GM18508 (cell line): ENCODE measurements around the gene PPIC.
"Not testable (repeated sequence)": the region's sequence is repeated elsewhere in the genome, so short reads cannot be mapped to it uniquely, and the experiment has no call there.

Experiments
- ATAC-seq: cut with Tn5 transposase; IDR thresholded peaks from one replicate; pipeline ENCODE4 v1.9.1; 2021; ENCODE audit warnings: moderate number of reproducible peaks; ENCODE audit not compliant: insufficient read depth, unreplicated experiment

The PPIC gene

DNA sequence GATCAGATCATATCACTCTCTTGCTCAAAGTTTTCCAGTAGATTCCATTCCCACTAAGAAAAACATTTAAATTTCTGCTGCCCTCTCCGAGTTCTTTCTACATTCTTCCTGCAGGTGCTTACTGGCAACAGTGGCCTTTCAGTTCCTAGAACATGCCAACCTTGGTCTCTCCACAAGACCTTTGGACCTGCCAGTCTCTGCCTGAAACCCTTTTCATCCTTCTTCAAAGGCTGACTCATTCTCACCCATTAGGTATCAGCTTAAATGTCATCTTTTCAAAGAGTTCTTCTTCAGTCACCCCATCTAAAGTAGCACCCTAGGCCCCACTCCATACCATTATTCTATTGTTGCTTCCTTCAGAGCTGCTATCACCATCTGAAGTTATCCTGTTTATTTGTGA lies 21.8 kb downstream of the PPIC start:
- no peak for ATAC-seq

DNA sequence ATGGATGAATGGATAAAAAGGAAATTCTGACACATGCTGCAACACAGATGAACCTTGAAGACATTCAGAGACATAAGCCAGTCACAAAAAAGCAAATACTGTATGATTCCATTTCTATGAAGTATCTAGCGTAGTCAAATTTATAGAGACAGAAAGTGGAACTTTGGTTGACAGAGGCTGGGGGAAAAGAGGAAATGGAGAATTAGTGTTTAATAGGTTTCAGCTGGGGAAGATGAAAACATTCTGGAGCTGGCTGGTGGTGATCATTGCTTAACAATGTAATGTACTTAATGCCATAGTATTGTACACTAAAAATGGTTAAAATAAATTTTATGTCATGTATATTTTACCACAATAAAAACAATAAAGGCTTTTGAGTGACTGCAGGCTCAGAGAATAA lies 24.2 kb downstream of the PPIC start:
- ATAC-seq: no peak

DNA sequence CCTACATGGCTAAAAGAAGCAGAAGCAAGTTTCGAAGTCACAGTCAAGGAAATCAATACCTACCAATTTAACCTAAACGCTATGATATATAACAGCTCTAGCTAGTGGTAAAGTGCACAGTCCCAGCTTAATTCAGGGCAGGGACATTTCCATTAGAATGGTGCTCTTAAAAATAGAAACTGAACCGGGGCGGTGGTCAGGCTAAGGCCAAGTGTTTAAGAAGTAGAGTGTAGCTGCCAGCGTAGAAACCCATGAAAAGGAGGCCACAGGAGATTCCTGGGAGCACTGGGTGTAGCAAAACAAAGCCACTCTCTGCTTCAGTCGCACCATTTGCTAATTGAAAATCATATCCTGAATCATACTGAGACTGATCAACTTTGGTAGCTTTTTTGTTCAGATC lies 28.8 kb downstream of the PPIC start:
- ATAC-seq: no peak

DNA sequence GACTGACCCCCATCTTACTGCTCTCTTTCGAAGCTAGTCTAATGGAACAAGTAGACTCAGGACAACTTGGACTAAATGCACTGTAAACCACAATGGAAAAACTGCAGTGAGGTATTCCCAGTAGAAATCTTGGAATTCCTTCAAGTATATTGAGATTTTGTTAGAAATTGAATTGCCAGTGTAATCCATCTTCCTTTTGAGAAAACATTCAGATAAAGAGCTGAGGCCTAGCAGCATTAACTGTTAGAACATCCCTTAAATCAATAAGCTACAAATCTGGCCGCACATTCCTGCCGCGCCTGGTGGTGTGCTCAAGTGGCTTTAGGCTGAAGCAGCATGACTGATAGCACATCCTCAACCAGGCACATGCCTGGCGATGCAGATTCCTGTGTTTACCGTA lies 29.3 kb downstream of the PPIC start:
- no peak for ATAC-seq

DNA sequence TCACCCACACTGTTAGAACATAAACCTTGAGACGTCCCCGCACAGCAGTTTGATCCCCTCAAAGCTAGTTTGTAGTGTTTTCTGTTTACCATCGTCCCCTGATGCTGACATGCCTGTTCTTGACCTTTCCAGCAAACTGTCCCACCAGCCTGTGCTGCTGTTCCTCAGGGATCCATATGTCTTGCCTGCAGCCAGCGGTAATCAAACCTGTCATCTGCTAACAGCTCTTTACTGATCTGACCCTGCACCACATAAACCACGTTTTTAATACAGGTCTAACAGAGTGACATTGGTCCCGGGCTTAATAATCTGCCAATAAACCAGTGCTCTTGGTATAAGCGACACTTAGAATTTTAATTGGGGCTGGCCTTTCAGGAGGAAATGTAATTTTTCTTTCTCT lies 34.7 kb downstream of the PPIC start:
- ATAC-seq: no peak

DNA sequence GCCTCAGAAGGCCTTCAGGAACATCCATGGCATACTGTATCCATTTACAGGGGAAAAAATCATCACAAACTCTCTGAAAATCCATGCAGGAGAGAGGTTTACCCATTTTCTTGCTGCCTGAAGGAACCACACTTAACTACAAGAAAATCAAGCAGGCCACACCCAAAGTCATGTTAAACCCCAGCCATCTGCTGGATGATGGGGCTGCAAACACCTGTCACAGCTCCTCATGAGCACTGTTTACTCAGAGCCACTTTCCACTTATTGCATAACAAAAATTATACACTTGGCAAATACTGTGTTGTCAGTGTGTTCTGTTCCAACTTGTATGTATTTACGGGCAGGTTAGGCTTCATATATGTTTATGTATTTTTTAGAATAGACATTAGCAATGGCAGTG lies 35.8 kb downstream of the PPIC start:
- no peak for ATAC-seq

DNA sequence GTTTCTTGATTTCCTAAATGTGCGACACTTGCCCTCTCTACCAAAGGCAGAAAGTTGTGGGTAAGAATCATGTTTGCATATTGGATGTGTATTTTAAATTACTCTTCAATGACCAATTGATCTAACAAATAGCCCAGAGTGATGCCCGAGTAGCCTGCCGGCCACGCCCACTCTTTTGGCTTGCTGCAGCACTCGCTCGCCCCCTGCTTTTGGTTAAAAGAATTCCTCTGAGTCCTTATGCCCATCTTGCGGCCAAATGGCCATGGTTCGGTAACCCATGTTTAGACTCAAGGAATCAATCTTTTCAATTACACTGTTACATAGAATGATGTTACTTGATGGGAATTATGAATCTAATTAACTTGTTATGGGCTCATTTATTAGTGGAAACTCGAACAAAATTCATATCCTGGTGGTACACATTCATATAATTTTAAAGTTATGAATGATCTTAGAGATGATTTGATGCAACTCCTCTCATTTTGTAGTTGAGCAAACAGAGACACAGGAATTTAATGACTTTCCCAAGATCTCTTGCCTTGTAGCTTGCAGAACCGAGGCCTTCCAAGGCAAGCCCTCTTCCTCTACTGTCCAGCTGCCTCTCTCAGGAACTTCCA lies 36.5 kb downstream of the PPIC start:
- ATAC-seq: peak; percentile 96

DNA sequence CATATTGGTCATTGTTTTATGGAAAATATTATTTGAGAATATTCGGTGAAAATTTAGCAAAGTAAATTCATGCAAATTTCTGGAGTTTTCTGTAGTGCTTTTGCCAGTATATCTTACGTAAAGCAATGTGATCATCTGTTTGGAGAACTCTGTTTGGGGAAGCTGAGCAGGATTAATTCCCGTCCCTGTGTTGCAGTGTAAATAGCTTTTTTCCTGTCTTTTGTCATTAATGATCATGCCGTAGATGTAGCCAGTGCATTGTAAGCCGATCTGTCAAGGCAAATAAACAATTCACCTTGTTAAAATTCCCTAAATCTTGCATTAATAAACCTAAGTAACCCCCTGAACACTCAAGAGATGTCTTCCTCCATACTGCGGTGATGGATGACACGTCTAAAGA lies 39.2 kb downstream of the PPIC start:
- no peak for ATAC-seq

DNA sequence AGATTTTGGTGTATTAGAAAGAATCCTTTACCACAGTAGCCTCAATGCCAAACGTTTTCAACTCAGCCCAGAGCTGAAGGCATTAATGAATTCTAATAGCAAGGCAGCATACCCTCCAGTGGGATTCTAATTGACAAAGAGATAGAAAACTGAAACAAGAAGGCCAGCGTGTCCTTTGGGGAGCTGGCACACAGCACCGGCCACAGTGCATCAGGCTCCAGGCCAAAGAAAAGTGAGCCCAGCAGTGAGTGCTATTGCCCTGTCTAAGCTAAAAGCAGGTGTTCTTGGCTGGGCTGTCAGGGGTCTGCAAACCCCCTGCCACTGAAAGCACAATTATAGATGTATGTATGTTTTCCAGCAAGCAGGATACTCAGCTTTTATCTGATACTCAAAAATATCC lies 40.4 kb downstream of the PPIC start:
- ATAC-seq: no peak

DNA sequence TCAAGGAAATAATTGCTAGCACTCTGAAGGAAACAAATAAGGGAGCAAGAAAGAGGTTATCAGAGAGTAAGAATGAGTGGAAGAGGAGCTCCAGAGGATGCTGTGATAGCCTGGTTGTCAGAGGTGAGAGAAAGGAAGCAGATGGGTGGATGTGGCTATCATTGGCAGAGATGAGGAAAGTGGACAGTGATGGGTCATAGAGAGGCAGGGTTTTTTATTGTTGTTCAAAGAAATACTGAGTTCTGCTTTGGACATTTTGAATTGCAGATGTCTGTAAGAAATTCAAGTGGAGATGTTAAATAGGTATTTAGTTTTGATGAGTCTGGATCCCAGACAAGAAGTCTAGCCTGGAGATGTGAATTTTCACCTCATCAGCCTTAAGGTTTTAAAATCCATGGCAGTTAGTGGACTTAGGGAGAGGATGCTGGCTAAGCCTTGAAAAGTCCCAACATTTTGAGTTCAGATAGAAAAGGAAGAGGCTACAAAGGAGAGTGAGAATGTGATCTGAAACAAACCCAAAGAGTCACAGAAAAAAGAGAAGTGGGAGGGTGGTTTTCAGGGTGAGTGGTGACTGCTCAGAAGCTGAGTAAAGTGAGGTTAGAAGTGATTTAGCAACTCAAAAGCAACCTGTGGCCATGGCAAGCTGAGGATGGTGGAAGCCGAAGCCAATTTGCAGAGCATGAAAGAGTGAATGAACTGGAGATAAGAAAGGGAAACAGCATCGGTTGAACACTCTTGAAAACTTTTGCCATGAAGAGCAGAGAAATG lies 50.4 kb downstream of the PPIC start:
- ATAC-seq: peak; percentile 79

DNA sequence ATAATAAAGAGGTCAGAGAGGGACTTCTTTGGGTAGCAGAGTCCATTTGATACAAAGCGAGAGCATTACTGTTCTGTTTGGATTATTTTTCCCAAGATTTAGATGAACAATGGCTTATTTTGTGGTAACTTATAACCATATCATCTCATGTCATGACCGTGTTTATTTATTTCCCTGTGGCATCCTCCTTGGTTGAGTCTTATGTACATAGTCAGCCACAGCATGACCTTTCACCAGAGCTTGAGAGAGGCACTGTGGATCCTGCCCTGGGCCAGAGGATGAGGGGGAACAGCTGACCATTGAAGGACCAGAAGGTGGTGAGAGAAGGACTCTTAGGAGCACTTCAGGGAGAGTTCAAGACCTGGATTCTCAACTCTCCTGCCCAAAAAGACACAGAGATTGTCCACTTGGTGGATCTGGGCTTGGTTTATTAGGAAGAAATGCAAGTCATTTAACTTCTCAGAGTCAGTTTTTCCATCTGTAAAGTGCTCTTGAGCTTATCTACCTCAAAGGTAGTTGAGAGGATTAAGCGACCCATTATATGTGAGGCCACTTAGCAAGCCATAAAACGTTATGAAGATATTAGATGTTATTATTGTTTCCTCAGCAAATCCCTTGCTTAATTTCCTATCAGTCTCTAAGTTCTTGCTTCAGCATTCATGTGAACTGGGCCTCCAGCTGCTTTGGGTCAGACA lies 51.4 kb downstream of the PPIC start:
- ATAC-seq: no peak

DNA sequence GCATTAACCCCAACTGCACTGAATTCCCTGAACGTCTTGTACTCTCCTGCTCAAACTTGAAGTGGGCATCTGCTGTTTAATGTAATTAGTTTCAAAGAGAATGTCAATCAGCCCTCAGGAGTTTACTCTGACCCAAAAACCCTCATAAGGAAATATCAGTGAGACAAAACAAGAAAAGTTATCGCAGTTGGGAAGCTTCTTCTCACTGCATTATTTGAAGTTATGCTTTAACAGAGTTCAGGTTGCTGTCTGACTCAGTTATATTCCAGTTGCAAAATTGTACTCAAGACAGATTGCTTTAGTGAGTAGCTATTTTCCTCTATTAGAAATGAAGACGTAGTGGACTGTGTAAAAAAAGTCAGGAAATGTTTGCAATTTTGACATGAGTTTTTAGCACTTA lies 52.1 kb downstream of the PPIC start:
- ATAC-seq: peak; percentile 46

DNA sequence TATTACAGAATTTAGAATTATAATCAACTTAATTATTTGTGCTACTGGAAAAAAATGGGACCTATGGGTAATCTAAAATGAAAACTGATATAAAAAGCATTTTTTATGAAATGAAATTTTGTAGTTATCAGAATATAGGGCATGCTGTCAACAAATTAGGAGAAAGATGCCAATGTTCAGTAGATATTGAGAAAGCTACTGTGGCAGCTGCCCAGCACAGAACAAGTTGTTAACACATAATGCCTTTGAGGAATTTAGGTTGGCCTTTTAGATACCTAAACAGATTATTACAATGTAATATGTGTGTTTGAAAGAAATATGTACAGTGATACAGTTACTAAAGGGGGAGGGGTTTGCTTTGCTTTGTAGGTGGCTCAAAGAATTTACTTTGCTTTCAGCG lies 54.1 kb downstream of the PPIC start:
- no peak for ATAC-seq

DNA sequence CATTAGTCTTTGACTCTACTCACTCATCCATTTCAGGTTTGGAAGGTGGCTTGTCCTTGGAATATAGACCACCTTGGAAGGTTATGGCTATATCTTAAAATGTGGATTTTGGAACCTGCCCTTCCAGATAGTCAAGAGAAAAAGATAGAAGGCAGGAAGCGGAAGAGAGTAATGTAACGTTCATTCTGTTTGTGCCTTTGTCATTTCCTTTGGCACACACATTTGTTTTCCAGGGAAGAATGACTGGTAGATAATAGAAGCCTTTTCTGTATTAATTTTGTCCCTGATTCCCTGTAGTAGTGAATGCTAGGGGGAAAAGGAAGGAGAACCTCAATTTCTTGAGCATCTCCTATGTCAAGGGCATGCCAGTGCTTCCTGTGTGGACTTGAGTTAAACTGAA lies 54.7 kb downstream of the PPIC start:
- no peak for ATAC-seq

DNA sequence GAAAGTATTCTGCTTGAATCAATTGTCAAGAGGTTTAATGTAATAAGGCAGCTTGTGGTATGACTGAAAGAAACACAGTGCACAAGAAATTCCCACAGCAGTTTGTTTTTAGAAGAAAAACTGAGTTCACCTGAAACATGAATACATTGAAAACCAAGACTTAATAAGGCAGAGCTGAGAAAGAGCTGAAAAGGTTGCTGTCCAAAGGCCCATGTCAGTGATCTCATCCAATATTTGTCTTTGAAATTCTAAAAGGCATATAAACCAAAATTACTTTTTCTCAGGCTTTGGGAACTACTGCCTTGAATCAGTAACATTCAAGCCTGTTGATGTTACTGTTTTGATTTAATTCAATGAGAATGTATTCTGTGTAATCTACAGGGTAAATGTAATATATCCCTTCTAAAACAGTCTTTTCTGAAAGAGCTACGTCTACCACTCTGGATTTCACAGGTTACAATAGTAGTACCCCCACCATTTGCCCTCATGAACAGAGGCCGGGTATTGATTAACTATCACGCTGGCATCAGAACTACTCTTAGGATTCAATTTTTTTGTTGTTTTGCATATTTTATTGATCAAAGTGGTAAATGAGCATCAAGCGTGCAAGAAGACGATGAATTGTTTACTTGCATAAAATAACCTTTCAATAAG lies 57.8 kb downstream of the PPIC start:
- ATAC-seq: no peak

DNA sequence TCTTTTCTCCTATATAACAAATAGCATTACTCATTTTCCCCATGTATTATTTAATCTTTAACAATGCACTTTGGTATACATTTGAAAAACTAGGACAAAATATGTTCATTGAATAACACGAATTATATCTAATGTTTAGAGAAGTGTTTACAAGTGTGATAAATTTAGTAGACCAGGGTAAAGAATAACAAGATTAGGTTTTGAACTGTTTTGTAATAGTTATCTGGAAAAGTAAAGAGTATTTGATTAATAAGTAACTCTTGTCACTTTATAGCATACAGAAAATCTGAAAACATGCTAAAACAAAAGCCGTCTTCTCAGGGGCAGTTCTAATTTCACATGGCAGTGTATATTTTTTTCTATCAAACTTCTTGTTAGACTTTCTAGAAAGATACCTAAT lies 58.5 kb downstream of the PPIC start:
- ATAC-seq: no peak

DNA sequence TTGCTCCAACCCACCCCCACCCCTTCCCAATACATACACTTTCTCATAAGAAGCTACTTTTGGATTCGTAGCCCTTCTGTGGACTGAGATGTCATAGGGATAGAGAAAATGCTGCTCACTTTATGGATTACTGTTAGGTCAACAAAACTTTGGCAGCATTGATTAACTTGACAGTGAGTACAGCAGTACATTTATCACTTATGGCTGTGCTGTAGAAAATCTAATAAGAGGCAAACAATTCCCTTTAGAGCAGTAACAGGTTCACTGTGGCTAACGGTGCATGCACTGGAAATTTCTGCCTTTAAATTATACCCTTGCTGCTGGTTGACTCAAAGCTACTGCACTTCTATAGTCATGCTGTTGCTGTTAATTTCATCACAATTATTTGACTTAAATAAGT lies 59.2 kb downstream of the PPIC start:
- no peak for ATAC-seq

DNA sequence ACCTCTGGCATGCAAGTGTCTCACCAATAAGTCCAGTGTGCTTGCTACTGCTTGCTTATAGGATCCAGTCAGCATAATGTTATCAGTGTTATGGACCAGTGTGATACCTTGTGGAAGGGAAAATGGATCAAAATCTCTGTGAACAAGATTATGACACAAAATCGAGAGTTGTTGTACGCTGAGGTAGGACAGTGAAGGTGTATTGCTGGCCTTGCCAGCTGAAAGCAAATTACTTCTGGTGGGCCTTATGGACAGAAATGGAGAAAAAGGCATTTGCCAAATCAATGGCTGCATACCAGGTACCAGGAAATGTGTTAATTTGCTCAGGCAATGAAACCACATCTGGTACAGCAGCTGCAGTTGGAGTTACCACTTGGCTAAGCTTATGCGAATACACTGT lies 62.3 kb downstream of the PPIC start:
- not testable (repeated sequence) for ATAC-seq

DNA sequence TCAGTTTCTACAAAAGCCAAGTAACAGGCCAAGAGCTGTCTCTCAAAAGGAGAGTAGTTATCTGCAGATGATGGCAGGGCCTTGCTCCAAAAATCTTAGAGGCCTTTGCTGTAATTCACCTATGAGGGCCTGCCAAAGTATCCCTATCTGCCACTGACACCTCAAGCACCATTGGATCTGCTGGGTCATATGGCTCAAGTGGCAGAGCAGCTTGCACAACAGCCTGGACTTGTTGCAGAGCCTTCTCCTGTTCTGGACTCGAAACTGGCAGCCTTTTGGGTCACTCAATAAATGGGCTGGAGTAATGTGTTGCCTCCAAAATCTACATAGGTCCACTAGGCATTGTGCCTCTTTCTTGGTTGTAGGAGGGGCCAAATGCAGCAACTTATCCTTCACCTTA lies 62.8 kb downstream of the PPIC start:
- not testable (repeated sequence) for ATAC-seq
